ENCODE data around the gene CD52. TPM values are rescaled to one million over a fixed set of nuclear protein-coding genes. Genes with fewer than 3 reads are reported as not detected.

CD52 gene
- total and polyA plus RNA-seq, 9 donors, result 1.1 to 3.8 (median 2.1) TPM

DNA sequence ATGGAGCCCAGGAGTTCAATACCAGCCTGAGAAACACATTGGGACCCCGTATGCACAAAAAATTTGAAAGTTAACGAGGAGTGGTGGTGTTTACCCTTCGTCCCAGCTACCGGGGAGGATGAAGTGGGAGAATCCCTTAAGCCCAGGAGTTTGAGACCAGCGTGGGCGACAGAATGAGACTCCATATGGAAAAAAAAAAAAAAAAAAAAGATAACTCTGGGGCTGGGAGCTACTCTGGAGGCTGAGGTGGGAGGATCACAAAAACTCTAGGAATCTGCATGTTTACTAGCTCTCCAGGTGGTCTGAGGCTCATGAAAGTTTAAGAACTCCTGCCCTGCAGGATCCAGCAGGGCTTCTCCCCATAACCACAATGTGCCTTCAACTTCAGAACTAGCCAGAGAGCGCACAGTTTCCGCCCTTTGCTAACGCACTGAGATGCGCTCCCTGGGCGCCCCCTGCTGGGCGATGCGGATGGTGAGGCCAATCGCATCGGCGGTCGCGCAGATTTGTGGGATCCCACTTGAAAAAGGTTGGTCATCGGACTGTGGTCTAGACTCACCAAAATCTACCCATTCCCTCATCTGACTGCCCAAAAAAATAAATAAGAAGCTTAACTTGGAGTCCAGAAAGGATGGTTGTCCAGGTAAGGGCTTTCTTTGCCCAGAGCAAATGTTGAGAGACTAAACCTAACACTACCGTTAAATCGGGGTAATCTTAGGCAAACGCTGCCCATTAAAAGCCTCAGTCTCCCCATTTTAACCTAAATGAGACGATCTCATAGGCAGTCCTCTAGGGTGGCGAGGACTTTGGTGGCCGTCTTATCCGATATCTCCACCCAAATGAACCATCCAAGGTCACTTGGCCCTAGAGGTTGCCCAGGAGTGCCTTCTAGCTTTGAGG, 46.0 kb downstream of the CD52 start:
- Histone ChIP-seq H3K27ac (ENCODE audit: low read length) (no peak overlapping the region), H3K4me1 (ENCODE audit: control insufficient read depth, insufficient read depth, low read length) (peaks cover 12% of the 10 kb centered on the region), H3K36me3 (ENCODE audit: control insufficient read depth, insufficient read depth, low read length) (no peaks in the 10 kb centered on the region), H3K9me3 (replicated peaks; ENCODE audit: control insufficient read depth, low read depth, low read length) (no peaks in the 10 kb centered on the region), H3K4me3 (ENCODE audit: low read length) (no peak overlapping the region), H3K27me3 (ENCODE audit: control insufficient read depth, insufficient read depth, low read length) (peaks cover 51% of the 10 kb centered on the region)
- 29% methylated on average over 17 of the region's 26 CpGs for WGBS (ENCODE audit: insufficient coverage)
- peak; percentile 72 for DNase-seq

DNA sequence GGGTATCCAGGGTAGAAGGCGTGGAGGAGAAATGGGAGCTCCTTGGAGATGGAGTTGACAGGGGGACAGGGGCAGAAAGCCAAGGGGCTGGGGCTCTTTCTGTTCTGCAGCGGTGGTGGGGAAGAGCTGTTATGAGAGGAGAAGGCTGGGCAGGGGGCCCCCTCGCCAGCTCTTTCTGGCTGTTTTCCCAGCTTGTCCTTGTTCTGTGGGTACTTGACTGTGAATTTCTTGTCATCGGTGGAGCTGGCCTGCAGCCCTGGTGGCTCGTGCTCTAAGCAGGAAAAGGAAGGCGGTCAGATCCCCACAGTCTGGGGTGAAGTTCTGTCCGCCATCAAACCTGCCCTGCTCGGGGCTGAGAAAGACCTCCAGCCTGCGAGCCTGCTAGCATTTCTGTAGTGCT, 47.2 kb downstream of the CD52 start:
- Histone ChIP-seq H3K4me3 (ENCODE audit: low read length) (no peak overlapping the region), H3K27ac (ENCODE audit: low read length) (no peak overlapping the region), H3K4me1 (ENCODE audit: control insufficient read depth, insufficient read depth, low read length) (peaks cover 9% of the 10 kb centered on the region), H3K9me3 (replicated peaks; ENCODE audit: control insufficient read depth, low read depth, low read length) (no peaks in the 10 kb centered on the region), H3K36me3 (ENCODE audit: control insufficient read depth, insufficient read depth, low read length) (no peaks in the 10 kb centered on the region), H3K27me3 (ENCODE audit: control insufficient read depth, insufficient read depth, low read length) (peaks cover 41% of the 10 kb centered on the region)
- 44% methylated on average over 7 of the region's 9 CpGs for WGBS (ENCODE audit: insufficient coverage)
- DNase-seq, result no peak

DNA sequence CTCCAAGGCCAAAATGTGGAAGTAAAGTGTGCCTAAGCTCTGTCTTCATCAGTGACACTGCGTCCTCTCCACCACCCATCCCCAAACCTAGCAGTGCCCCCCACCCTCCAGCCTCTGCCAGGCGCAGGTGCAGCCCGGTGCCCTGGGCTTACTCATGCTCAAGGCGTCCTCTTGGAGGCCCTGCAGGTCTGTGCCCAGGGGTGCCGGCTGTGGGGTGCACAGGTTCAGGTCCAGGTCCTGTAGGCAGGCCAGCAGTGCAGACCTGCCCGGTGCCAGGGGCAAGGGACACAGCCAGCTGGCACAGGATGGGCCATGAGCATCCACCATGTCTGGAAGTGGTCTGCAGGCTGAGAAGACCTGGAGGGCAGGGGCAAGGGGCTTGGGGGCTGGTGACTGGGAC, 49.7 kb downstream of the CD52 start:
- Histone ChIP-seq H3K27me3 (ENCODE audit: control insufficient read depth, insufficient read depth, low read length) (peaks cover 18% of the 10 kb centered on the region), H3K4me3 (ENCODE audit: low read length) (no peak overlapping the region), H3K27ac (ENCODE audit: low read length) (no peak overlapping the region), H3K9me3 (replicated peaks; ENCODE audit: control insufficient read depth, low read depth, low read length) (no peaks in the 10 kb centered on the region), H3K4me1 (ENCODE audit: control insufficient read depth, insufficient read depth, low read length) (no peaks in the 10 kb centered on the region), H3K36me3 (ENCODE audit: control insufficient read depth, insufficient read depth, low read length) (no peaks in the 10 kb centered on the region)
- no peak for DNase-seq
- 88% methylated on average over 5 of the region's 6 CpGs for WGBS (ENCODE audit: insufficient coverage)

DNA sequence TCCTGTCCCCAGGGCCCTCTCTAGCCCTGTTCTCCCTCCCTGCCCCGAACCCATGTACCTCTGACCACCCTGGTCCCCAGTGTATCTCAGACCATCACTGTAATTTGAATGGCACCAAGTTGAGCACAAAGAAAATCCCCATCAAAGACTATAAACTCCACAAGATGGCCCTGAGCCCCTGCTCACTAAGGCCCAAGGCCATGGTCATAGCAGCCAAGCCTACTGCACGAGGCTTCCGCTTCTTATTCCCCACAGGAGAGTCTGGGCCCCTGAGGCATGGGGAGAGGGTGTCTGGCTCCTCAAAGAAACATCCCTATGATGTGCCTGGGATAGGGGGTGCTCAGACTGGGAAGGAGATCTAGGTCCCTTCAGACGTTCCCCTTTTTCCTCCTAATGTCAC, 50.2 kb downstream of the CD52 start:
- Histone ChIP-seq H3K27ac (ENCODE audit: low read length) (no peak overlapping the region), H3K9me3 (replicated peaks; ENCODE audit: control insufficient read depth, low read depth, low read length) (no peaks in the 10 kb centered on the region), H3K4me1 (ENCODE audit: control insufficient read depth, insufficient read depth, low read length) (no peaks in the 10 kb centered on the region), H3K27me3 (ENCODE audit: control insufficient read depth, insufficient read depth, low read length) (peaks cover 17% of the 10 kb centered on the region), H3K36me3 (ENCODE audit: control insufficient read depth, insufficient read depth, low read length) (no peaks in the 10 kb centered on the region), H3K4me3 (ENCODE audit: low read length) (no peak overlapping the region)
- no peak for DNase-seq
- WGBS (ENCODE audit: insufficient coverage), result 75% methylated on average over 1 of the region's 4 CpGs

DNA sequence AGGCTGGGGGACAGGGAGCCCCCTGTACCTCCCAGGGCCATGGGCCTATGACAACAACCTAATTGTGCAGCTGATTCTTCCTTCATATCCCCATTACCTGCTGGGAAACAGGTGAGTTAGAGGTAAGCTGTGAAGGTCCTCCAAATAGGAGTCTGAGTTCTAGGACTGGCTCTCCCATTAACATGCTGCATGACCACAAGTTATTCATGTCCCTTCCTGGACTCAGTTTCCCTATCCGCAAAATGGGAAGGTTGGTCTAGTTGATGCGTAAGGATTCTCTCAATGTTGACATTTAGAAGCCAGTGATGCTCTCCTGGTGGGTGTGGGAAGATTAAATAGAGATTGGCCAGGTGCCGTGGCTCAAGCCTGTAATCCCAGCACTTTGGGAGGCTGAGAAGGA, 50.7 kb downstream of the CD52 start:
- Histone ChIP-seq H3K36me3 (ENCODE audit: control insufficient read depth, insufficient read depth, low read length) (no peaks in the 10 kb centered on the region), H3K4me1 (ENCODE audit: control insufficient read depth, insufficient read depth, low read length) (no peaks in the 10 kb centered on the region), H3K9me3 (replicated peaks; ENCODE audit: control insufficient read depth, low read depth, low read length) (no peaks in the 10 kb centered on the region), H3K27ac (ENCODE audit: low read length) (no peak overlapping the region), H3K27me3 (ENCODE audit: control insufficient read depth, insufficient read depth, low read length) (peaks cover 17% of the 10 kb centered on the region), H3K4me3 (ENCODE audit: low read length) (no peak overlapping the region)
- no peak for DNase-seq
- WGBS (ENCODE audit: insufficient coverage), result 100% methylated on average over 1 of the region's 3 CpGs

Other genes with a start within 250 kb of the CD52 start
- 7.0 TPM for gene PDIK1L, start 206.1 kb upstream of the CD52 start, total RNA-seq
- 1 to 10 TPM; 5.7 to 9.1 (median 6.5) TPM for gene PDIK1L, start 206.1 kb upstream of the CD52 start, polyA plus RNA-seq (ENCODE audit: insufficient read depth in 1 of 8, insufficient read length in 8 of 8, low replicate concordance in 1 of 8)
- gene FAM110D, start 158.9 kb upstream of the CD52 start, total RNA-seq, result 0.93 TPM
- gene FAM110D, start 158.9 kb upstream of the CD52 start, polyA plus RNA-seq (ENCODE audit: insufficient read depth in 1 of 8, insufficient read length in 8 of 8, low replicate concordance in 1 of 8), result 1 to 10 TPM in 1 of 8 donors, under 1 TPM in 7; 0.71 to 1.0 (median 0.90) TPM
- gene C1orf232, start 149.0 kb upstream of the CD52 start, total RNA-seq, result not detected
- not detected for gene C1orf232, start 149.0 kb upstream of the CD52 start, polyA plus RNA-seq (ENCODE audit: insufficient read depth in 1 of 8, insufficient read length in 8 of 8, low replicate concordance in 1 of 8)
- 20.7 TPM for gene ZNF593, start 148.1 kb upstream of the CD52 start, total RNA-seq
- 10 to 100 TPM; 18.7 to 25.8 (median 19.3) TPM for gene ZNF593, start 148.1 kb upstream of the CD52 start, polyA plus RNA-seq (ENCODE audit: insufficient read depth in 1 of 8, insufficient read length in 8 of 8, low replicate concordance in 1 of 8)
- 0.31 TPM for gene ZNF593OS, start 146.1 kb upstream of the CD52 start, total RNA-seq
- 1 to 10 TPM in 4 of 8 donors, under 1 TPM in 4; 0.49 to 1.6 (median 0.95) TPM for gene ZNF593OS, start 146.1 kb upstream of the CD52 start, polyA plus RNA-seq (ENCODE audit: insufficient read depth in 1 of 8, insufficient read length in 8 of 8, low replicate concordance in 1 of 8)
- gene CNKSR1, start 140.5 kb upstream of the CD52 start, total RNA-seq, result 1.2 TPM
- 1 to 10 TPM in 7 of 8 donors, under 1 TPM in 1; 0.81 to 5.2 (median 2.2) TPM for gene CNKSR1, start 140.5 kb upstream of the CD52 start, polyA plus RNA-seq (ENCODE audit: insufficient read depth in 1 of 8, insufficient read length in 8 of 8, low replicate concordance in 1 of 8)
- not detected for gene CATSPER4, start 127.4 kb upstream of the CD52 start, total RNA-seq
- gene CATSPER4, start 127.4 kb upstream of the CD52 start, polyA plus RNA-seq (ENCODE audit: insufficient read depth in 1 of 8, insufficient read length in 8 of 8, low replicate concordance in 1 of 8), result under 1 TPM in 1 of 8 donors, not detected in 7; 0.06 TPM
- 18.0 TPM for gene CEP85, start 83.8 kb upstream of the CD52 start, total RNA-seq
- 10 to 100 TPM; 20.5 to 26.3 (median 22.0) TPM for gene CEP85, start 83.8 kb upstream of the CD52 start, polyA plus RNA-seq (ENCODE audit: insufficient read depth in 1 of 8, insufficient read length in 8 of 8, low replicate concordance in 1 of 8)
- 12.2 TPM for gene SH3BGRL3, start 37.9 kb upstream of the CD52 start, total RNA-seq
- gene SH3BGRL3, start 37.9 kb upstream of the CD52 start, polyA plus RNA-seq (ENCODE audit: insufficient read depth in 1 of 8, insufficient read length in 8 of 8, low replicate concordance in 1 of 8), result 10 to 100 TPM; 53.0 to 85.2 (median 61.9) TPM
- 4.2 TPM for gene UBXN11, start 11.3 kb upstream of the CD52 start, total RNA-seq
- 10 to 100 TPM in 5 of 8 donors, 1 to 10 TPM in 3; 7.7 to 13.9 (median 10.5) TPM for gene UBXN11, start 11.3 kb upstream of the CD52 start, polyA plus RNA-seq (ENCODE audit: insufficient read depth in 1 of 8, insufficient read length in 8 of 8, low replicate concordance in 1 of 8)
- gene CRYBG2, start 36.2 kb downstream of the CD52 start, total RNA-seq, result 0.22 TPM
- gene CRYBG2, start 36.2 kb downstream of the CD52 start, polyA plus RNA-seq (ENCODE audit: insufficient read depth in 1 of 8, insufficient read length in 8 of 8, low replicate concordance in 1 of 8), result 1 to 10 TPM in 1 of 8 donors, under 1 TPM in 3, not detected in 4; 0.07 to 1.6 (median 0.16) TPM
- gene ZNF683, start 54.8 kb downstream of the CD52 start, total RNA-seq, result not detected
- gene ZNF683, start 54.8 kb downstream of the CD52 start, polyA plus RNA-seq (ENCODE audit: insufficient read depth in 1 of 8, insufficient read length in 8 of 8, low replicate concordance in 1 of 8), result not detected
- gene LIN28A, start 92.9 kb downstream of the CD52 start, total RNA-seq, result not detected
- gene LIN28A, start 92.9 kb downstream of the CD52 start, polyA plus RNA-seq (ENCODE audit: insufficient read depth in 1 of 8, insufficient read length in 8 of 8, low replicate concordance in 1 of 8), result under 1 TPM in 3 of 8 donors, not detected in 5; 0.03 to 0.04 (median 0.04) TPM
- 21.8 TPM for gene DHDDS, start 114.4 kb downstream of the CD52 start, total RNA-seq
- gene DHDDS, start 114.4 kb downstream of the CD52 start, polyA plus RNA-seq (ENCODE audit: insufficient read depth in 1 of 8, insufficient read length in 8 of 8, low replicate concordance in 1 of 8), result 10 to 100 TPM; 16.2 to 28.5 (median 21.3) TPM
- gene HMGN2, start 154.5 kb downstream of the CD52 start, total RNA-seq, result 478 TPM
- 100 to 1,000 TPM; 662 to 912 (median 763) TPM for gene HMGN2, start 154.5 kb downstream of the CD52 start, polyA plus RNA-seq (ENCODE audit: insufficient read depth in 1 of 8, insufficient read length in 8 of 8, low replicate concordance in 1 of 8)
- 5.3 TPM for gene RPS6KA1, start 211.8 kb downstream of the CD52 start, total RNA-seq
- gene RPS6KA1, start 211.8 kb downstream of the CD52 start, polyA plus RNA-seq (ENCODE audit: insufficient read depth in 1 of 8, insufficient read length in 8 of 8, low replicate concordance in 1 of 8), result 10 to 100 TPM in 1 of 8 donors, 1 to 10 TPM in 7; 4.5 to 11.1 (median 6.6) TPM